ENCODE data around the gene CACNA1H. TPM values are rescaled to one million over a fixed set of nuclear protein-coding genes. Genes with fewer than 3 reads are reported as not detected.
"Not testable (repeated sequence)": the region's sequence is repeated elsewhere in the genome, so short reads cannot be mapped to it uniquely, and the experiment has no call there.

The CACNA1H gene
- total and polyA plus RNA-seq, 9 of the 15 experiments (the other 6 are each of a cell fraction or from before 2014, with no cell fraction given), result 0.10 to 0.18 TPM; not detected in 7

- ATAC-seq; H3K79me2 ChIP-seq (ENCODE audit: control insufficient read depth, insufficient read depth, low read length); H3K27ac ChIP-seq (ENCODE audit: extremely low read depth, low read depth, low read length); CTCF ChIA-PET (ENCODE audit: low intra/inter-chr PET ratio); FAIRE-seq; POLR2A ChIA-PET; H4K20me1 ChIP-seq (replicated peaks; ENCODE audit: control insufficient read depth, insufficient read depth, low read length); H3K4me3 ChIP-seq; H3K9me1 ChIP-seq (ENCODE audit: control insufficient read depth, insufficient read depth, low read length); DNase-seq (ENCODE audit: extremely low read depth in 1 of 4, low spot score in 3 of 4); H3K9ac ChIP-seq (ENCODE audit: insufficient read depth in 1 of 2, low read depth in 2 of 2, low read length in 2 of 2); in situ Hi-C loops (cut with MboI); intact Hi-C loops (cut with micrococcal nuclease); H2AFZ ChIP-seq (ENCODE audit: low read depth, low read length); H3K4me2 ChIP-seq (ENCODE audit: insufficient read depth, low read length); BruUV-seq (replicated peaks); H3K9me3 ChIP-seq (replicated peaks; ENCODE audit: control insufficient read depth, insufficient read depth, low read depth, low read length); H3K36me3 ChIP-seq (ENCODE audit: control insufficient read depth, insufficient read depth, low read length): not testable (repeated sequence)
- H3K4me1 ChIP-seq (replicated peaks in 1 of 2; ENCODE audit: control insufficient read depth in 2 of 2, insufficient read depth in 2 of 2, low read length in 2 of 2), result peaks cover 0 to 19% of the 10 kb centered on the region in 2 experiments; a peak in 2 of 5 replicates
- 6% methylated on average over 3 of the region's 12 CpGs for WGBS (ENCODE audit: insufficient coverage, low coverage, missing lambda C conversion rate)
- TF ChIP-seq VEZF1 (CRISPR knock-in tag; IDR thresholded peaks at IDR 0.05), result peak; percentile 13; the same call in 1 of the 2 replicates
- peaks cover 3 to 11% of the 10 kb centered on the region in 2 experiments; a peak in 3 of 5 replicates for H3K27me3 ChIP-seq (ENCODE audit: control insufficient read depth in 2 of 2, insufficient read depth in 2 of 2, low read length in 2 of 2)
These were observed 87.5 kb downstream of the CACNA1H start, which contains the start of gene TPSAB1 for GRCh38 chr16:1240436-1240835. TPSAB1 (plus strand) TSS chr16:1240705; CDS start chr16:1240939, 234 bp downstream.

- H3K79me2 ChIP-seq (ENCODE audit: control insufficient read depth, insufficient read depth, low read length); H3K36me3 ChIP-seq (ENCODE audit: control insufficient read depth, insufficient read depth, low read length); ATAC-seq; H3K4me3 ChIP-seq; CTCF ChIA-PET (ENCODE audit: low intra/inter-chr PET ratio); H3K9ac ChIP-seq (ENCODE audit: insufficient read depth in 1 of 2, low read depth in 2 of 2, low read length in 2 of 2); H3K27ac ChIP-seq (ENCODE audit: extremely low read depth, low read depth, low read length); DNase-seq (ENCODE audit: extremely low read depth in 1 of 4, low spot score in 3 of 4); H4K20me1 ChIP-seq (replicated peaks; ENCODE audit: control insufficient read depth, insufficient read depth, low read length); POLR2A ChIA-PET; H3K9me3 ChIP-seq (replicated peaks; ENCODE audit: control insufficient read depth, insufficient read depth, low read depth, low read length); H3K9me1 ChIP-seq (ENCODE audit: control insufficient read depth, insufficient read depth, low read length); BruUV-seq (replicated peaks); H2AFZ ChIP-seq (ENCODE audit: low read depth, low read length); FAIRE-seq; in situ Hi-C loops (cut with MboI); H3K4me2 ChIP-seq (ENCODE audit: insufficient read depth, low read length); intact Hi-C loops (cut with micrococcal nuclease): not testable (repeated sequence)
- H3K27me3 ChIP-seq (ENCODE audit: control insufficient read depth in 2 of 2, insufficient read depth in 2 of 2, low read length in 2 of 2), result peaks cover 7 to 16% of the 10 kb centered on the region in 2 experiments; a peak in 3 of 5 replicates
- peaks cover 0 to 22% of the 10 kb centered on the region in 2 experiments; a peak in 2 of 5 replicates for H3K4me1 ChIP-seq (replicated peaks in 1 of 2; ENCODE audit: control insufficient read depth in 2 of 2, insufficient read depth in 2 of 2, low read length in 2 of 2)
- WGBS (ENCODE audit: insufficient coverage, low coverage, missing lambda C conversion rate), result 8% methylated on average over 5 of the region's 15 CpGs
These were observed 88.2 kb downstream of the CACNA1H start for GRCh38 chr16:1241081-1241480.

All from K562 (cell line).